Fibroblast of skin of right biceps (primary cell): Measurements from ENCODE around the gene USP5.

ENCODE experiments used
- DNase-seq: peaks from one replicate; pipeline ENCODE4 v3.0.0-alpha.2; 2013

USP5 gene

GRCh38 chr12:6826125-6826733 is 25.7 kb upstream of the USP5 start:
- DNase-seq = no peak

GRCh38 chr12:6826734-6827436 is 25.1 kb upstream of the USP5 start:
- DNase-seq = no peak

- DNase-seq = peak; percentile 89
Measured at GRCh38 chr12:6827437-6827911, 24.5 kb upstream of the USP5 start.

- peak; percentile 71 for DNase-seq
Measured at GRCh38 chr12:6827982-6828780, 23.8 kb upstream of the USP5 start, which contains the start of gene P3H3. TSS of gene P3H3 (plus strand) at chr12:6828407. CDS start at chr12:6828441, 34 bp downstream.

- DNase-seq = peak; percentile 63
Measured at GRCh38 chr12:6828781-6829535, 23.0 kb upstream of the USP5 start.

- peak; percentile 57 for DNase-seq
Measured at GRCh38 chr12:6829536-6830220, 22.3 kb upstream of the USP5 start.

- DNase-seq = no peak
Measured at GRCh38 chr12:6830286-6830890, 21.6 kb upstream of the USP5 start.

GRCh38 chr12:6830999-6831398 is 21.0 kb upstream of the USP5 start:
- DNase-seq = no peak

GRCh38 chr12:6831450-6831995 is 20.4 kb upstream of the USP5 start:
- no peak for DNase-seq

GRCh38 chr12:6832125-6832524 is 19.8 kb upstream of the USP5 start:
- DNase-seq = no peak

GRCh38 chr12:6833189-6833890 is 18.6 kb upstream of the USP5 start:
- no peak for DNase-seq

GRCh38 chr12:6834254-6834653 is 17.7 kb upstream of the USP5 start:
- DNase-seq = no peak

GRCh38 chr12:6834873-6835272 is 17.1 kb upstream of the USP5 start:
- peak; percentile 23 for DNase-seq

GRCh38 chr12:6836851-6837250 is 15.1 kb upstream of the USP5 start:
- no peak for DNase-seq

- DNase-seq = no peak
Measured at GRCh38 chr12:6837370-6838060, 14.4 kb upstream of the USP5 start.

GRCh38 chr12:6838854-6839253 is 13.1 kb upstream of the USP5 start:
- no peak for DNase-seq

- DNase-seq = no peak
Measured at GRCh38 chr12:6839482-6840201, 12.3 kb upstream of the USP5 start.

- no peak for DNase-seq
Measured at GRCh38 chr12:6840330-6840729, 11.6 kb upstream of the USP5 start.

GRCh38 chr12:6840761-6841515 is 11.0 kb upstream of the USP5 start, which contains the start of gene GNB3:
TSS of gene GNB3 (plus strand) at chr12:6840925. CDS start at chr12:6841288, 363 bp downstream.
- DNase-seq = no peak
